Mucosa of stomach (tissue), 1 donor: ENCODE results near the gene MLXIP.

ENCODE experiments used
- H3K27me3 ChIP-seq: one replicate; pipeline ENCODE4 v1.7.0; 2013; ENCODE audit warnings: mild to moderate bottlenecking, low read length; ENCODE audit not compliant: control insufficient read depth, insufficient read depth
- H3K36me3 ChIP-seq: one replicate; pipeline ENCODE4 v1.7.0; 2013; ENCODE audit warnings: low read length; ENCODE audit not compliant: control insufficient read depth, insufficient read depth
- H3K4me1 ChIP-seq: one replicate; pipeline ENCODE4 v1.7.0; 2013; ENCODE audit warnings: mild to moderate bottlenecking, low read length; ENCODE audit not compliant: control insufficient read depth, insufficient read depth
- H3K4me3 ChIP-seq: one replicate; pipeline ENCODE4 v1.7.0; 2013; ENCODE audit warnings: low read length
- H3K9ac ChIP-seq: one replicate; pipeline ENCODE4 v1.7.0; 2013; ENCODE audit warnings: mild to moderate bottlenecking, low read length, moderate library complexity
- H3K9me3 ChIP-seq: one replicate; pipeline ENCODE4 v1.7.0; 2013; ENCODE audit warnings: mild to moderate bottlenecking, low read length, moderate library complexity; ENCODE audit not compliant: control insufficient read depth
- donor health status: Pancreatic carcinoma.

Gene MLXIP

DNA sequence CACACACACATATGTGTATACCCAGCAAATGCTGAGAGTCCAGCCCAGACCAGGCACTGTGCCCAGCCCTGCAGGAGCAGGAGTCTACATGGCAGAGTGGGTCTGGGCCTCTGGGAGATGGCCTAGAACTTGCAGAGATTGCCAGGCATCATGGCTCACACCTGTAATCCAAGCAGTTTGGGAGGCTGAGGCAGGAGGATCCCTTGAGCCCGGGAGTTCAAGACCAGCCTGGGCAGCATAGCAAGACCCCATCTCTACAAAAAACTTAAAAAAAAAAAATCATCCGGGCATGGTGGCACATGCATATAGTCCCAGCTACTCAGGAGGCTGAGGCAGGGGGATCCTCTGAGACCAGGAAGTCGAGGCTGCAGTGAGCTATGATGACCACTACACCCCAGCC is 20.8 kb upstream of the MLXIP start:
- Histone ChIP-seq H3K9me3 (no peaks in the 10 kb centered on the region), H3K27me3 (no peaks in the 10 kb centered on the region), H3K4me3 (no peak overlapping the region), H3K4me1 (peaks cover 15% of the 10 kb centered on the region), H3K9ac (no peak overlapping the region), H3K36me3 (no peaks in the 10 kb centered on the region)

DNA sequence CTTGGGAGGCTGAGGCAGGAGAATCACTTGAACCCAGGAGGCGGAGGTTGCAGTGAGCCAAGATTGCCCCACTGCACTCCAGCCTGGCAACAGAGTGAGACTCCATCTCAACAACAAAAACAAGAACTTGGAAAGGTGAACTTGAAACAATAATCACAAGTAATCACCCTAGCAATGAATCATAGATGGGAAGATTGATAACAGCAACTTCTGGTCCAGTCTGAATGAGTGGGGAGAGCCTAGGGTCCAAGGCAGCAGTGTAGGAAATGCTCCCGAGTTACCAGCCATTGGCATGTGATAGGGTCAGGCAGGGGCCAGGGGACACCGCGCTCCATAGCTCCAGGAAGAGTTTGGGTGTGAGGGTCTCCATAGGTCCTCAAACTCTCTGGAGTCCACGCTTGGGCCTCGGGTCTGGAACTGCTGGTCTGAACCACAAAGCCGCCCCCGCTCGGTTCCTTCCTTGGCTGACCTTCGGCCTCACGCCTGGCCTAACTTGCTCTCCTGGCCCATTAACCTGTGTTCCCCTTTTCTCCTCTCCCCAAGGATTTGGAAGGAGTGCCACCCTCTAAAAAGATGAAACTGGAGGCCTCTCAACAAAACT is 19.9 kb upstream of the MLXIP start:
- H3K4me1 ChIP-seq, result peaks cover 24% of the 10 kb centered on the region
- no peaks in the 10 kb centered on the region for H3K36me3 ChIP-seq

DNA sequence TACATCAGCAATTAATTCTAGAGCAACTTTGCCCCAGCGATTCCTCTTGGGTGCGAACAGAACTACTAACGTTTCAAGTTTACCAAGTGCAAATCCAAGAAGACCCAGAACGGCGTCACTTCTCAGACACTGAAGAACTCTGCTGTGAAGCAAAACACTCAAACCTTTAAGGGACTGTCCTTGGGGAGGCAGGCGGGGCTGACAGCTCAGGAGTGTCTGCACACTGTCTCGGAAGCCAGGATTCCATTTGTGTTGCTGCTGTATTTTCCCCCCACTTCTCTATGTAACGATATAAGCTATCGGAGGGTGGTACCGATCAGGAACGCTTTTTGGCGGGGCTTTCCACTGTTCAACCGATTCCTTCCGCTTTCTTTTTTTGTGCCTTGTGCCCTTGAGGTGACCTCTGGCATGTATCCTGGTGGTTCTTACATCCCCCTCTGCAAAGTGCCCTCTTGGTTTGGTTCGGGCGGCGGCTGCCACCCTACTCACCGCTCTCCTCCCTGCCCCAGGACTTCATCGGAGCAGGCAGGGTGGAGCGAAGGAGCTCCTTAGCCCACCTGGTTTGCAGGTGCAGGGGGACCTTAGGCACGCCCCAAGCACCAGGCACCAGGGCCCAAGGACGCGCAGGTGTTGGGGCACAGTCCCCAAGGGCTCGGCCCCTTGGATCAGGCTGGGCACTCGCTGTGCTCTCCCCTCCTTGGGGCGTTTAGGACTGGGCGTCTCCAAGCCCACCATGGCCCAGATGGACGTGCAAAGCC is 19.2 kb upstream of the MLXIP start:
- Histone ChIP-seq H3K4me1 (peaks cover 27% of the 10 kb centered on the region), H3K4me3 (no peak overlapping the region), H3K36me3 (no peaks in the 10 kb centered on the region), H3K9me3 (no peaks in the 10 kb centered on the region), H3K27me3 (no peaks in the 10 kb centered on the region), H3K9ac (no peak overlapping the region)

More for the DNA sequence above, 19.9 kb upstream of the MLXIP start:
- H3K9ac ChIP-seq, result no peak overlapping the region
- no peak overlapping the region for H3K4me3 ChIP-seq
- no peaks in the 10 kb centered on the region for H3K27me3 ChIP-seq
- H3K9me3 ChIP-seq, result no peaks in the 10 kb centered on the region

- no peaks in the 10 kb centered on the region for H3K36me3 ChIP-seq
- no peak overlapping the region for H3K4me3 ChIP-seq
- H3K27me3 ChIP-seq, result no peaks in the 10 kb centered on the region
- no peaks in the 10 kb centered on the region for H3K9me3 ChIP-seq
- H3K4me1 ChIP-seq, result peaks cover 31% of the 10 kb centered on the region
- no peak overlapping the region for H3K9ac ChIP-seq
Measured at GRCh38 chr12:122060081-122060501, 18.5 kb upstream of the MLXIP start.

GRCh38 chr12:122061253-122061652 is 17.3 kb upstream of the MLXIP start:
- Histone ChIP-seq H3K36me3 (no peaks in the 10 kb centered on the region), H3K27me3 (no peaks in the 10 kb centered on the region), H3K9me3 (no peaks in the 10 kb centered on the region), H3K9ac (no peak overlapping the region), H3K4me3 (no peak overlapping the region), H3K4me1 (peaks cover 33% of the 10 kb centered on the region)

DNA sequence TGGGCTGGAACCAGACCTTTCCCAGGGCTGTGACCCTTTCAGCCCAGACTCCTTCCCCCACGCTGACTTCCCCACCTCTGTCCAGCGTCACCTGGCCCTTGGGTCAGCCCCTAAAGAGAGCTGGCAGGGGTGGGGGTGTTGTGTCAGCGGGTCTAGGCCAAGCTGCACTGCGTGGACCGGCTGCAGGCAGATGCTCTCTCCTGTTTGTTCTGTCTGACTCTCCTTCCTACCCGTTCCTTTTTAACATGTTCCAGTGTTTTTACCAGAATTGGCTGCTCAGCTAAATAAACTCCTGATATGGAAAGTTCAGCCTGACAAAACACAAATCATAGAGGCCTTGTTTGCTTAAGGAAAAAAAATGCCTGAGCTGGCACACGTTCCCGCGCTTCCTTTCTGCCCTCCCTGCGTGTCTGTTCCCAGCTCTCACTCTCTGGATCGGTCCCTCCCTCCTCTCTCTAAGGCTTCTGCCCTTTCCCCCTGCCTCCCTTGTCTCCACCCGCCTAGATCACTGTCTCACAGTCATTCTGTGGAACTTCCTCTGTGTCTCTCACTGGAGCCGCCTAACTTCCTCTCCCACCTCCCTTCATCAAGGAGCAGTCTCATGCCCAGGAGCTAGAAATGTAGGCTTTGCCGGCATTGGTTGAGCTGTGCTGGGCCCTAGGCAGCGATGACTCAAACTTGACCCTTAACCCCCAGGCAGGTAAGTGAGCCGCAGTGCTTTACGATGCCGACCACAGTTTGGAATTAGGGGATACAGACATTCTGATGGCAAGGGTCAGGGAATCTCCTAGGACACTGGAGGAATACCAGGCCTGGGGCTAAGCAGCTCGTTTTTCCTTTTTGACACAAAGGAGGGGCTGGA is 15.5 kb upstream of the MLXIP start:
- H3K4me1 ChIP-seq, result peaks cover 40% of the 10 kb centered on the region
- peak overlapping the region; percentile 54 for H3K9ac ChIP-seq
- no peaks in the 10 kb centered on the region for H3K9me3 ChIP-seq
- no peak overlapping the region for H3K4me3 ChIP-seq
- H3K36me3 ChIP-seq, result no peaks in the 10 kb centered on the region
- H3K27me3 ChIP-seq, result no peaks in the 10 kb centered on the region

GRCh38 chr12:122063694-122064024 is 14.9 kb upstream of the MLXIP start:
- H3K9me3 ChIP-seq, result no peaks in the 10 kb centered on the region
- H3K36me3 ChIP-seq, result no peaks in the 10 kb centered on the region
- no peak overlapping the region for H3K4me3 ChIP-seq
- H3K4me1 ChIP-seq, result peaks cover 45% of the 10 kb centered on the region
- peak overlapping the region; percentile 54 for H3K9ac ChIP-seq
- no peaks in the 10 kb centered on the region for H3K27me3 ChIP-seq

- peaks cover 45% of the 10 kb centered on the region for H3K4me1 ChIP-seq
- H3K9me3 ChIP-seq, result no peaks in the 10 kb centered on the region
- peak overlapping the region; percentile 14 for H3K9ac ChIP-seq
- H3K4me3 ChIP-seq, result no peak overlapping the region
- no peaks in the 10 kb centered on the region for H3K27me3 ChIP-seq
- H3K36me3 ChIP-seq, result no peaks in the 10 kb centered on the region
Measured at GRCh38 chr12:122064025-122064777, 14.4 kb upstream of the MLXIP start.

DNA sequence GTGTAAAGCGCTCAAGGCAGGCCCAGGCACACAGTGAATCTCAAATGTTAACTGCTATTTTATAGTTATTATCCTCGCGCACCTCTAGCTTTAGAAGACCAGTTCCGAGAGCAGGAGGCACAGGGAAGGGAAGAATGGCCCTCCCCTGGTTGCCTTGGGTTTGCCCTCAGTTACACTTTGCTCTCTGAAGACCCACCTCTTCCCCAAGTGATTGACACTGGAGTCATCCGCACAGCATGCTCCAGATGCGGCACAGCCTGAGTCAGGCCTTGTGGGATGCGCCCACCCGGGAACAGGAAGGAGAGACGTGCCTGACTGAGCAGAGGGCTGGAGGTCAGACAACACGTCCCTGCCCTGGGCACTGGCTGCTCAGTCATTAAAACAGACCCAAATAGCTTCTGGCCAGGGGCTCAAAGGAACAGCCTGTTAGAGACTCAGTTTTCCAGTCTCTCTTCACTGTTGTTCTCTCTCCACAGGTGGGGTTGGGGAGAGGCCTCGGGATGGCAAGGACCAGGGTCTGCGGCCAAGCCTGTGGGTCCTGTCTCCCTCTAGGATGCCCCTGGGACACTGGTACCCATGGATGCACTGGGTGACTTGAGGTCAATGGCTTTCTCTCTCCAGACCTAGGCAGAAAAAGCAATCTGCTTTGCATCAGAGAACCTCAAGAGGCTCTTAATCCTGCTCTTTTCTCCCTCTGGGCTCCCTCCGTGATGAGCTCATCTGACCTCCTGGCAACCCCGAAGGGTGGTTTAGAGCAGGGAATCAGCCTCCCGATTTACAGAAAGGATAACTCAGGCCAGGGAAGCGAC is 13.6 kb upstream of the MLXIP start:
- Histone ChIP-seq H3K9ac (peak overlapping the region; percentile 14), H3K27me3 (no peaks in the 10 kb centered on the region), H3K36me3 (no peaks in the 10 kb centered on the region), H3K9me3 (no peaks in the 10 kb centered on the region), H3K4me3 (no peak overlapping the region), H3K4me1 (peaks cover 45% of the 10 kb centered on the region)

DNA sequence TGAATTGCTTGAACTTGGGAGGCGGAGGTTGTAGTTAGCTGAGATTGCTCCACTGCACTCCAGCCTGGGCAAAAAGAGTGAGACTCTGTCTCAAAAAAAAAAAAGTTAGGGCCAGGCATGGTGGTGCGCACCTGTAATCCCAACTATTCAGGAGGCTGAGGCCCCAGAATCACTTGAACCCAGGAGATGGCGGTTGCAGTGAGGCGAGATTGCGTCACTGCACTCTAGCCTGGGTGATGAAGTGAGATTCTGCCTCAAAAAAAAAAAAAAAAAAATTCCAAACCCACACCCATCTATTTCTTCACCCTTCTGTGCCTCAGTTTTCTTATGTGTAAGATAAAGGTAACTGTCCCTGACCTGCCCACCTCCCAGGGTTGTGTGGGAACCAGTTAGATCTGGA is 11.0 kb upstream of the MLXIP start:
- H3K27me3 ChIP-seq, result no peaks in the 10 kb centered on the region
- H3K36me3 ChIP-seq, result no peaks in the 10 kb centered on the region
- no peaks in the 10 kb centered on the region for H3K9me3 ChIP-seq
- H3K4me1 ChIP-seq, result peaks cover 44% of the 10 kb centered on the region
- no peak overlapping the region for H3K4me3 ChIP-seq
- no peak overlapping the region for H3K9ac ChIP-seq

- Histone ChIP-seq H3K4me1 (peaks cover 41% of the 10 kb centered on the region), H3K9ac (no peak overlapping the region), H3K9me3 (no peaks in the 10 kb centered on the region), H3K36me3 (no peaks in the 10 kb centered on the region), H3K4me3 (no peak overlapping the region), H3K27me3 (no peaks in the 10 kb centered on the region)
Measured at GRCh38 chr12:122067966-122068365, 10.6 kb upstream of the MLXIP start.
